ENCODE data around the gene SAMD11. TPM values are rescaled to one million over a fixed set of nuclear protein-coding genes. Genes with fewer than 3 reads are reported as not detected.
A peak's percentile ranks its signal among the peaks of the same experiment; 100 is the strongest.

Gene SAMD11
- total RNA-seq, 1 experiment from 2014 or later = 0.54 TPM

GRCh38 chr1:961132-961669, 37.5 kb downstream of the SAMD11 start:
- BruUV-seq (replicated peaks) = no TSS peak
- H3K36me3 Mint-ChIP-seq (ENCODE audit: insufficient read depth, unreplicated experiment) = peaks cover 34% of the 10 kb centered on the region
- no peaks in the 10 kb centered on the region for H3K9me3 Mint-ChIP-seq (ENCODE audit: low read depth, unreplicated experiment)
- peak overlapping the region; percentile 55 for H3K4me3 Mint-ChIP-seq (ENCODE audit: low read depth, unreplicated experiment)
- H3K27me3 Mint-ChIP-seq (ENCODE audit: unreplicated experiment) = no peaks in the 10 kb centered on the region
- no peak overlapping the region for H3K27ac Mint-ChIP-seq (ENCODE audit: unreplicated experiment)
- H3K4me1 Mint-ChIP-seq (ENCODE audit: low read depth, unreplicated experiment) = peaks cover 15% of the 10 kb centered on the region
- DNase-seq = no peak
- intact Hi-C loops (cut with micrococcal nuclease; ENCODE audit: unreplicated experiment) = no loop called here
- no peak for TF ChIP-seq CTCF (IDR thresholded peaks at IDR 0.05; ENCODE audit: unreplicated experiment)
- CTCF ChIA-PET = no interaction called here

- no peak for TF ChIP-seq CTCF (IDR thresholded peaks at IDR 0.05; ENCODE audit: unreplicated experiment)
- CTCF ChIA-PET = no interaction called here
- BruUV-seq (replicated peaks) = no TSS peak
- H3K9me3 Mint-ChIP-seq (ENCODE audit: low read depth, unreplicated experiment) = no peaks in the 10 kb centered on the region
- H3K27ac Mint-ChIP-seq (ENCODE audit: unreplicated experiment) = no peak overlapping the region
- no peaks in the 10 kb centered on the region for H3K27me3 Mint-ChIP-seq (ENCODE audit: unreplicated experiment)
- intact Hi-C loops (cut with micrococcal nuclease; ENCODE audit: unreplicated experiment) = no loop called here
- H3K4me1 Mint-ChIP-seq (ENCODE audit: low read depth, unreplicated experiment) = peaks cover 6% of the 10 kb centered on the region
- DNase-seq = no peak
- peak overlapping the region; percentile 55 for H3K4me3 Mint-ChIP-seq (ENCODE audit: low read depth, unreplicated experiment)
- H3K36me3 Mint-ChIP-seq (ENCODE audit: insufficient read depth, unreplicated experiment) = peaks cover 37% of the 10 kb centered on the region
Measured at GRCh38 chr1:962381-963300, 38.9 kb downstream of the SAMD11 start.

- no peaks in the 10 kb centered on the region for H3K4me1 Mint-ChIP-seq (ENCODE audit: low read depth, unreplicated experiment)
- CTCF ChIA-PET = no interaction called here
- no peak overlapping the region for H3K27ac Mint-ChIP-seq (ENCODE audit: unreplicated experiment)
- no peak overlapping the region for H3K4me3 Mint-ChIP-seq (ENCODE audit: low read depth, unreplicated experiment)
- peaks cover 34% of the 10 kb centered on the region for H3K36me3 Mint-ChIP-seq (ENCODE audit: insufficient read depth, unreplicated experiment)
- BruUV-seq (replicated peaks) = no TSS peak
- DNase-seq = no peak
- intact Hi-C loops (cut with micrococcal nuclease; ENCODE audit: unreplicated experiment) = no loop called here
- TF ChIP-seq CTCF (IDR thresholded peaks at IDR 0.05; ENCODE audit: unreplicated experiment) = no peak
- H3K27me3 Mint-ChIP-seq (ENCODE audit: unreplicated experiment) = no peaks in the 10 kb centered on the region
- no peaks in the 10 kb centered on the region for H3K9me3 Mint-ChIP-seq (ENCODE audit: low read depth, unreplicated experiment)
Measured at GRCh38 chr1:963301-963651, 39.6 kb downstream of the SAMD11 start.

- Mint-ChIP-seq H3K27me3 (ENCODE audit: unreplicated experiment) (no peaks in the 10 kb centered on the region), H3K4me1 (ENCODE audit: low read depth, unreplicated experiment) (no peaks in the 10 kb centered on the region), H3K9me3 (ENCODE audit: low read depth, unreplicated experiment) (no peaks in the 10 kb centered on the region), H3K36me3 (ENCODE audit: insufficient read depth, unreplicated experiment) (peaks cover 27% of the 10 kb centered on the region), H3K27ac (ENCODE audit: unreplicated experiment) (no peak overlapping the region), H3K4me3 (ENCODE audit: low read depth, unreplicated experiment) (no peak overlapping the region)
- DNase-seq = no peak
- CTCF ChIA-PET = no interaction called here
- no TSS peak for BruUV-seq (replicated peaks)
- TF ChIP-seq CTCF (IDR thresholded peaks at IDR 0.05; ENCODE audit: unreplicated experiment) = no peak
- intact Hi-C loops (cut with micrococcal nuclease; ENCODE audit: unreplicated experiment) = no loop called here
Measured at GRCh38 chr1:963746-964525, 40.2 kb downstream of the SAMD11 start.
